Hematopoietic multipotent progenitor cell treated with erythropoietin and hydrocortisone succinate and interleukin-3 and kit ligand, for 4 days (in vitro differentiated cells): ENCODE data around the gene CHST1.
A peak's percentile ranks its signal among the peaks of the same experiment; 100 is the strongest.

Experiments
- DNase-seq: peaks from one replicate; pipeline ENCODE4 v3.0.0-alpha.2; 2015

CHST1 gene

DNA sequence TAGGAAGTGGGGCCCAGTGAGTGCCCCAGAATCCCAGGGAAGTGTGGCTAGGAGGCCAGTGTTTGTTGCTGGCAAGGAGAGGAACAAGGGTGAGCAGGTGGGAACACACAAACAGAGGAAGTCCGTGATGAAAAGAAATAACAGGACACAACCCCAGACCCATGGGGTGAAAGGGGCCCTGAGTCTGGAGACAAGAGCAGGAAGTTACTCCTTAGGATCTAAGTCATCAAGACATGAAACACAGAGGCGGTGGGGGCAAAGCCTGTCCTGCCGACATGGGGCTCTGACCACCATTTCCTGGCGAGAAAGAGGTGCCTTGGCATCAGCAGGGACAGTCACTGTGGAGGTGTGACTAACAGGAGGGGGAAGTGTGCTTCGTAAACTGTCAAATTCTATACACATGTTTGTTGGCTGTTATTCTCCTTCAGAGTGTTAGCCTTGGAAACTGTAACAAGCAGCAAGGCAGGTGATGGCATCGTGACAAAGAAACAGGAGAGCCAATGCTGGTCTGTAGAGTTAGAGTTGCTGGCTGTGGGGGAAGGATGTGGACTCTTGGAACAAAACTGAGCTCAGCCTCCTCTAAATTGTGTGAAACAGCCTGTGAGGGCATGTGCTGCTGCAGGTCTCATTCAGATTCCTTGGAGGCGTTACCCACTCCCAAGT is 21.7 kb downstream of the CHST1 start:
- DNase-seq = no peak

DNA sequence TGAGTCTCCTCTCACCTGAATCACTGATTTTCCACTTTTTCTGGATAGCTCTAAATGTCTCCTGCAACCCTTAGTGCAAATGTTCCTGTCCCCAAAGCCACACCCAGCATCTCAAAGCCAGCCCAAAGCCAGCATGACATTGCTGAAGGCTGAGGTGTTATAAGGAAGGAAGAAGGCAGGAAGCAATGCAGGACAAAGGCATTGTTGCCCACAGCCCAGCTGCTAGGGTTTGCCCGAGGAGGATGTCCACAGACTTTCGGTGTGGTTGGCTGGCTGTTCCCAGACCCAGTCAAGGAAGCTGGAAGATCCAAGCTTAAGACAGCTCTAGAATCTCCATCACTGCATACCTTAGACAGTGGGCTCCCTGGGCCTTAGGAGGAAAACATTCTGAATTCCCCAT is 23.5 kb downstream of the CHST1 start:
- DNase-seq = no peak

DNA sequence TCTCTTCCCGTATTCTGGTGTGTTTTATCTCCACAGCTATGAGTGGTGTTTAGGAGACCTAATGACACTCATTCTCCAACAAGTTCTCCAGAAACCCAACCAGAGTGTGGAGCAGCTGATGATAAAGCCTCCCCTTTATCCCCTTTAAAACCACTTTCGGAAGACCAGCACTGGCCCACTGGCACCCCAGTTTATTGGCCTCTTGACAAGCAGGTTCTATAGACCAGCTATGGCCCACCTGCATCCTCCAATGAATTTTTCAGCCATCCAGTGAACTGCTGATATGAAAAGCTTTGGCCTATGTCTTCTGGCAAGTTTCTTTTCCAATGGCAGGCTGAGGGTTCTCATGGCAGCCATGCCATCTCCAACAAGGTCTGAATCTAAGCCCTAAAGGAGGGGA is 27.4 kb downstream of the CHST1 start:
- no peak for DNase-seq

DNA sequence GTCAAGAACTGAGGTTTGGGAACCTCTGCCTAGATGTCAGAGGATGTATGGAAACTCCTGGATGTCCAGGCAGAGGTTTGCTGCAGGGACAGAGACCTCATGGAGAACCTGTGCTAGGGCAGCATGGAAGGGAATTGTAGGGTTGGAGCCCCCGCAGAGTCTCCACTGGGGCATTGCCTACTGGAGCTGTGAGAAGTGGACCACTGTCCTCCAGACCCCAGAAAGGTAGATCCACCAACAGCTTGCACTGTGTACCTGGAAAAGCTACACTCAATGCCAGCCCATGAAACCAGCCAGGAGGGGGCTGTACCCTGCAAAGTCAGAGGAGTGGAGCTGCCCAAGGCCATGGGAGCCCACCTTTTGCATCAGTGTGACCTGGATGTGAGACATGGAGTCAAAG is 29.5 kb downstream of the CHST1 start:
- no peak for DNase-seq

DNA sequence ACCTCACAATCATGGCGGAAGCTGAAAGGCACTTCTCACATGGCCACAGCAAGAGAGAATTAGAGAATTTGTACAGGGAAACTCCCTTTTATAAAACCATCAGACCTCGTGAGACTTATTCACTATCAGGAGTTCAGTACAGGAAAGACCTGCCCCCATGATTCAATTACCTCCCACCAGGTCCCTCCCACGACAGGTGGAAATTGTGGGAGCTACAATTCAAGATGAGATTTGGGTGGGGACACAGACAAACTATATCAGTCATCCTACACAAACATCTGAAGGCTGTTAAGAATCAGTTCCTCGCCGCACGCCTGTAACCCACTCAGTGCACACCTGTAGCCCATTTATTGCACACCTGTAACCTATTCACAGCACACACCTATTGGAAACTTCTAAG is 39.8 kb downstream of the CHST1 start:
- DNase-seq = no peak

DNA sequence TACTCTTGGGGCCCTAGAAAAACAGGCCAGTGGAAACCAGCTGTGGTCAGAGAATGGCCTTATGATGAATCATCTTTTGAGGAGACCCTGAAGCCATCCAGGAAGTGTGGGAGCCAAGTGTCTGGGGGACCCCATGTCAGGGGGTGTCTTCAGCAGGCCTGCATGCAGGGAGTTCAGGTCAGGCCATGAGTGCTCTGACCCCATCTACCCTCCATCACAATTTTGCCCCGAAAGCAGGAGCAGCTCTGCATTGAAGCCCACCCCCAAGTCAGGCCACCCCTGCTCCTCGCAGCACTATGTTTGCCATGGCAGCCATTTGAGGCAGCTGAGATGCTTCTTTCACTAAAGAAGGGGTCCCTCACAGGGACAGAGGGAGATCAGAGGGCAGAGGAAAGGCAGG is 41.3 kb downstream of the CHST1 start:
- no peak for DNase-seq

DNA sequence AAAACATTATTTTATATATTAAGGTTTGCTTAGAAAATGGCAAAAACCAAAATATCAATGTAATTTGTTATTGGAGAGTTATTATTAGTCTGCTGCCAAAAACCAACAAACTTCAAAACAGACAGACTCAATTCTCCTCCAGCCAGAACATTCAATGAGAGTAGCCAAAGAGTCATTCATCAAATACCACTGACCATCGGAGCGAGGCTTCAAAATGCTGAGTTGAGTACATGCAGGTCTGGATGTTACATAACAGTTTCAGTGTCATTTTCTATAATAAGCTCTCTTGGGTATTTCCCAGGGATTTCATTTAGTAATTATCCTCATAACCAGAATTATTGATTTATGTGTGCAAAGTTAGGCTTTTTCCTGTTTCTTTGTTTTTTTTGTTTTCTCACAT is 42.6 kb downstream of the CHST1 start:
- no peak for DNase-seq

DNA sequence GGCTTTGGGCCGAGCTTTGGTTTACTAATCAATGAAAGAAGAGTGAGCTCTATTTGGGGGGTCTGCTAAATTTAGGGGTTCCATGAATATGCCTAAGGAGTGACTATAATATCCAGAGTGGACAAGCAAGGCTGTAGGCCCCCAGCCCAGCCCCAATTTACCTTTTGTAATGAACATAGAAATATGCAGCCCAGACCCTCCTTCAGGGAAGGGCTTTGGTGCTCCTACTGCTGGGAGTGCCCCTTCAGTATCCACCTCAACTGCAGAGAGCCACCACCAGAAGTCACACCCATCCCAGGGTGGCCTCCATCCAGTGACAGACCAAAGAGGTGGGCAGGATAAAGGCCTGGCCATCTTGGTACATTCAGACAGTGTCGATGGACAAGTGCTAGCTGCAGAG is 43.1 kb downstream of the CHST1 start:
- DNase-seq = no peak

DNA sequence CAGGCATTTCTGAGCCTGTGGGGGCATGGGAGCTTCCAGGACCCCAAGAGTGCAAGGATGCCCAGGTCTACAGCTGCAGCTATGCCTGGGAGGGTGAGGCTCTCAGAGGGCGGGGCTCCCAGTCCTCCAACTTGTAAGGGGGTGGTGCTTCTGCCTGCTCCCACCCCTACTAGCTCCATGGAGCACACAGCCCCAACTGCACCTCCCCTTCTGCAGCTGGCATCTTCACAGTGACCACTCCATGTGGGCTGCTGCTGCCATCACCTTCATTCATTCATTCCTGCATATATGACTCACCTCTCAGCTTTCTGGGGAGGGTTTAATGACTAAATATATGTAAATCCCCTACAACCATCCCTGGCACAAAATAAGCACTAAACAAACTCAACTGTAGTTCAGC is 43.8 kb downstream of the CHST1 start:
- DNase-seq = no peak

DNA sequence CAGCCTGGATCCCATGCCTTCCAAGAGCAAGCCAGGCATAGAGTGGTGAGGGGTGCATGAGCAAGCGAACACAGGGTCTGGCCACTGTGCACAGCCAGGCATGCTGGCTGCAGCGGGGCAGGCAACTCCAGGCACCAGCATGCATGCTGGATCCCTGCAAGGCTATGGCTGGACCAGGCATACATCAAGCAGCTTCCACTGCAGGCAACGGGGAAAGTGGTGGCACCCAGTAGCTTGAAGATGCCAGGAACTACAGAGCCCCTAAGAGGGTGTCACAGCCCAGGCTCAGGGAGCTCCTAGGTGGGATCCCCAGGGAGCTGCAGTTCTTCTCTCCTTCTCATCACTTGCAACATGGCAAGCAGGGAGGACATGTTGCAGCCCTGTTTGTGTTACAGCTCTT is 45.2 kb downstream of the CHST1 start:
- no peak for DNase-seq

DNA sequence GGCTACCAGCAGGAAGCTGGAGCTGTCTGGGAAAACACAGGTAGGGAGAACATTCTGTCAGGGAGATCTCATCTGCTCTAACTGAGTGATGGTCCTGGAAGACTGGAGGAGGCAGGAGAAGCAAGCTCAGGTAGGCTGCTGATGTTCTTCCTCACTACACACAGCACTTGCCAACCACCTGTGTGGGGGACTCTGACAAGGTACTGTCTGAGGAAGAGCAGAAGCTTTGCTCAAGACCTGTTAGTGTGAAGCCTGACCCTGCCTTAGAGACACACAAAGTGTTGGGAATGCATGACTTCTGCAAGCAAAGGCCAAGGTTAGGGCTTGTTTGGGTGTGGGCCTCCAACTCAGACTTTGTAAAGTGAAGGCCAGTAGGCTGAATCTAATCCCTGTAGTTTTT is 46.5 kb downstream of the CHST1 start:
- no peak for DNase-seq

DNA sequence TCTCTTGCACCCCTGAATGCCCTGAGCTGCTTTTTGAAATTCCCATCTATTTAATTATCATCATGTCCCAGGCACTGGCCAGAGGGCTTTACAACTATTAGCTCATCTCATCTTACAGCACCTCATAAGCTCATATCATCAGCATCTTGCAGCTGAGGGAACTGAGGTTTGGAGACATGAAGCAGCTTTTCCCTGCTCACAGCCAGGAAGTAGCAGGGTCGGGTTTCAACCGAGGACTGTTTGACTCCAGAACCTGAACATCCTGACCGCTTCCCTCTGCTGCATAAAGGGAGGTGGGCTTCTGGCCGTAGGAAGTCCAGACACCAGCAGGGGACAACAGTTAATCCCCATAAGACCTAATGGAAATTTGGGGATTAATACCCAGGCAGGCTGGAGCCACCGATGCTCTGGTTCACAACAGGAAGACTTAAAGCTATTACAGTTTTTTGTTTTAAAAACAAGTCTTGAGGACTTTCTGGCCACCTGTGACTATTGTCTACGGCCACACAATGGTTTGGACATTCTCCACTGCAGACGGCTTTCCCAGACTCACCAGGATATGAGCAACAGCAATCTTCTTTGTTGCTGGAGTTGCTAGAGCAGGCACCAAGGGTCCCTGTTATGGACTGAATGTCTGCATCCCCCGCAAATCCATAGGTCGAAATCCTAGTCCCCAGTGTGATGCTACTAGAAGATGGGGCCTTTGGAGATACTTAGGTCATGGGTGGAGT is 47.4 kb downstream of the CHST1 start:
- DNase-seq = no peak

DNA sequence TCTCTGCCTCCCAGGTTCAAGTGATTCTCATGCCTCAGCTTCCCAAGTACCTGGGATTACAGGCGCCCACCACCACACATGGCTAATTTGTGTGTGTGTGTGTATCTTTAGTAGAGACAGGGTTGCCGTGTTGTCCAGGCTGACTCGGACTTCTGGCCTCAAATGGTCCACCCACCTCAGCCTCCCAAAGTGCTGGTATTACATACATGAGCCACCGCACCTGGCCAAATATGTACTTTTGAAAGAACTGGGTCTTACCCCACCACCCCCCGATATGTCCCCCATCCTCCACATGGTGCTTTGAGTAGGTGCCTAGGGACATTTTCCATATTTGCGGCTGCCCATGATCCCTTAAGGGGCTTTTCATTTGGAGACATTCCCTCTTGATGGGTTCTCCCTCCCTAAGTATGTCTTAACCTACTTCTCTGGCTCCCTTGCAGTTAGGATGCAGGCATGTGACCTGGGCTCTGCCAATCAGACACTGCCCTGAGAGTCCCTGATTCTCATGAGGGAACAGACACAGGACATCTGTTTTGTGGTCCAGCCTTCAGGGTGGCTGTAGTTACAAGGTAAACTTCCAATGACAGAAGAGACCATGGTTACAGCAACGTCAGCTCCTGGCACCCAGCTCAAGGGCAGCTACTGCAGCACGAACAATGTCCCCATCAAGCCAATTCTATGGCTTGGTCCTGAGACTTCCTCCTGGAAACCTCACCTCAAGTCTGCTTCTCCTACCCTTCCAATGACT is 48.4 kb downstream of the CHST1 start:
- no peak for DNase-seq

DNA sequence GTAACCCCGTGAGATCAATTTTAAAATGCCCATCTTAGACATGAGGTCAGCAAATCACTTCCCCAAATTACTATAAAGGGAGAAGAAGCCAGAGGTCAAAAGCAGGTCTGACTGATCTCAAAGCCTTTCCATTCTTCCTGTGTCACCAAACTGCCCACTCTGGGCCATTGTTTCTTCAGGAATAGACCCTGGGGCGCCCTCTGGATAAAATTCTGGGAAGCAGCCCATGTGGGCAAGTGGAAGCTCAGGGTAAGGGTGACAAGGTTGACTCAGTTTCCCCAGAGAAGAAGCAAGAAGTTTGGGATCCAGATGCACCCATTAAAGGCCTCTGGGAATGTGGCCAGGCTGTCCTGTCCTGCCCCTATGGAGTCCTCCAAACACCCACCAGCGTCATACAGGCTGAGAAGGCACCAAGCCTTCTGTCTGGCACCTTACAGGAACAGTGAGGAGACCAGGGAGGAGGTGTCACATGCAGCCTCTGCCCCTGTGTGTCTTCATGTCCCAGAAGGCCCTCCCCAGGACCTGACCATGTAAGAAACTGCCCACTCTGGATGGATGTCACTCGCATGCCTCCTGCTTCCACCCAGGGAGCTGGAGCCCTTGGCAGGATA is 50.1 kb downstream of the CHST1 start:
- no peak for DNase-seq

DNA sequence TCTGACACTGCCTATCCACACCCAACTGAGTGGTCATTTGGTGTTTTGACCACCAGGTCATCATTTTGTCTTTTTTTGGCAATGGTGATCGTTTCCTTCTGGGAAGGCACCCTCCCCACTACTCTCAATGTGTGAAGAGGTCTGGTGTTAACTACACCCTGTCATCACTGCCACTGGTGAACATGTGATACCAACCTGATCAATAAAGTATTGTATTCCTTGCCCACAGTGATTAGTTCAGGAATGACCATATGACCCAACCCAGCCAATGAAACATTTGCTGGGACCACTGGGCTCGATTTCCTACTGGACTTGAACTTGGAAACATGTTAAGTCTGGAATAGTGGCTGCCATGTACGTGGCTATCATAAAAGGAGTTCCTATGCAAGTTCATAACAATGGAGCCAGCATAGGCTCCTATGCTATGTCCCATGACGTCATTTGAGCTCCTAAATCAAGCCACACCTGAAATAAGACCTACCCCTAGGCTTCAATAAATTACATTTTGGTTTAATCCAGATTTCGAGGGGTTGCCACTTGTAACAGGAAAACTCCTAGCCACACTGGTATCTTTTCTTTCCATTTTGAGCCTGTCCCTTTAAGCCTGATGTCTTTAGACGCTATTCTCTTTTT is 51.1 kb downstream of the CHST1 start:
- no peak for DNase-seq

DNA sequence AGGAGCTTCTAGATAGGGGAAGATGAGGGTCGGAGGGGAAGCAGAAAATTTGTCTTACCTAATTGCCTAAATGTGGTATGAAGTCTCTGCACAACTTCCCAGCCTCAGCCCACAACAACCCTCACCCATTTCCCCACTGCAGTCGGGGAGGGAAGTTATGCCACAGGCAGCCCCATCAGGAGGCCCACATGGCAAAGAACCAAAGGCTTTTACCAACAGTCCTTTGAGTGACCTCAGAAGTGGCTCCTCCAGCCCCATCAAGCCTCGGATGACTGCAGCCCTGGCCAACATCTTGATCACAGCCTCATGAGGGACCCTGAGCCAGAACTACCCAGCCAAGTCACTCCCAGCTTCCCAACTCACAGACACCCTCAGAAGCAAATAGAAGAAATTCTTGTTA is 54.8 kb downstream of the CHST1 start:
- DNase-seq = peak; percentile 50

DNA sequence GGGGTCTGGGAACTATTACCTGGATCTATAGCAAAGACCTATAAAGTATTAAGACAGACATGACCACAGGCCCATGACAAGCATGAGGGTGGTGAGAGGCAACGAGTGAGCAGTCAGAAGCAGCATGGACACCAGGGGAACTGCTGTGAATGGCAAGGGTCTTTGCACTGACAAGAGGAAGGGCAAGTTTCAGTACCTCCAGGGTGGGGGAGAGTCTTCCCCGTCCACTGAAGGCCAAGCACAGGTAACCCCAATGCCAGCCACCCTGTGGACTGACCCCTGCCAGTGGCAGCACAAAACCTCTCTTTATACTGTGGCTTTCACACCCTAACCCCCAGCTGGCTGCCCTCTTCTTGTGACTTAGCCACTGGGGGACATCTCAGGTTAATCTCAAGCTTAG is 55.5 kb downstream of the CHST1 start:
- DNase-seq = no peak

DNA sequence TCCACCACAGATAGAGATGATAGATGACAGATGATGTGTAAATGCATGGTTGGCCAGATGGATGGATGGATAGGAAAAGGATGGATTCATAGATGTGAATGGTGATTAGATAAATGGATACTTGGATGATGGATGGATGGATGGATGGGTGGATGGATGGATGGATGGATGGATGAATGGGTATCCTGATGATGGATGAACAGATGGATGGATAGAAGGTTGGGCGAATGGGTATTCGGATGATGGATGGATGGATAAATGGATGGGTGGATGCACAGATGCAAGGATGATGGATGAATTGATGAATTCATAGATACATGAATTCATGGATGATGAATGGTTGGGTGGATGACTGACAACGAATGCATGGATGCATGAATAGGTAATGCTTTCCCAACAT is 56.1 kb downstream of the CHST1 start:
- DNase-seq = no peak

DNA sequence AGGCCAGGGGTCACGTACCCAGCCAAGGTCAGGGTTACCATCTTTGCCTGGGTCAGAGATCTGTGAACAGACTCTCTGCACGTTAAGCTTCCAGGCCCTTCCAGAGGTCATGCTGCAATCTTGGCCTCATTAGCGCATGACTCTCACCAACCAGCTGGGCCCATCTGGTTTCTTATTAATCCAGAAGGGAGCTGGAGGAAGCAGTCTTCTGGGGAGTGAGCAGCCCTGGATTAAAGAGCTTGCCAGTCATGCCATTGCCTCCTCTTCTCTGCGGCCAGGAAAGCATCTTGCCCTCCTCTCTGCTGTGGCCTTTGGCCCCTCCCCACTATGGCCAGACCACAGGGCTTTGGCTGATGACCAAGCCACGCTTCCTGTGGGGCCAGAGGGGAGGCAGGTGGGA is 57.4 kb downstream of the CHST1 start:
- peak; percentile 7 for DNase-seq

DNA sequence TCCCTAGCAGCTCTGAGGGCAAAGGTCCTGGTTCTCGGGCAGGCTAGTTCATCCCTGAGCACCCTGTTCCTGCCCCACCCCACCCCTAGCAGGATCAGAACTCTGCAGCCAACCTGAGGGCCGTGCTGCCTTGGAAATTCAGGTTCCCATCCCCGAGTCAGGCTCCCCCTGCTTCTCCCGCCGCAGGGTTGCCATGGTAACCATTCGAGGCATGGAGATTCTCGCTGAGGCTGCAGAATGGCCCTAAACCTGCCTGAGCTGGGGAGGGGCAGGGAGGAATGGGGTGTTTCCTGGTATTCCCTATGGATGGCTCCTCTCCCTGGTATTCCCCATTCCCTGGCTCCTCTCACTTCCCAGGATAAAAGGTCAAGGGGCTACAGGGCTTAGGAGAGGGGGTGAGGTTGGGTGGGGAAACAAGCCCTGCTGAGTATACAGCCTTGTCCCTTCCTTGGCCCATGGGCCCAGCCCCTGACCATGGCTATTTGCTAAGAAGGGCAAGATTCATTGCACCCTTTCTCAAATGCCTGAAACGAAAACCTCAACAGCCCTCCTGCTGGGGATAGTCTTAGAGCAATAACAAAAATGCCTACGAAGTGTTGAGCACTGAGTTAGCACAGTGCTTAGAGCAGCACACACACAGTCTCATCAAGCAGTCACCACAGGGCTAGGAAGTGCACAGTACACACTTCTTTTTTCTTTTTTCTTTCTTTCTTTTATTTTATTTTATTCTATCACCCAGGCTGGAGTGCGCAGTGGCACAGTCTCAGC is 58.7 kb downstream of the CHST1 start:
- peak; percentile 7 for DNase-seq

DNA sequence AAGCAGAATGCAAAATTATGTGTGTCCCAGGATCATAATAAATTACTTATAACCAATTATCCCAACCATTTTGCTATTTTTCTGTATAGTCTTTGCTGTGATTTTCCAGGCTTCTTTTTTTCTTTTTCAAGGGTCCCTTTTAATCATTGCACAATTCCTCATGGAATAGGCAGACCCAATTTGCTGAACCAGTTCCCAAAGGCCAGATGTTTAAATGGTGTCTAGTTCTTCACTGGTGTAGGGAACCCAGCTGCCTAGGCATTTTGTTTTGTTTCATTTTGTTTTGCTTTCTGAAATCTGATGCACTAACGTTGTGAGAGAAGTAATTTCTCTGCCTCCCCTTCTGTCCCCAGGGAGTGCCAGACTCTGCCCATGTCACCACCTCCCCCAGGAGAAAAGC is 60.4 kb downstream of the CHST1 start:
- DNase-seq = no peak

DNA sequence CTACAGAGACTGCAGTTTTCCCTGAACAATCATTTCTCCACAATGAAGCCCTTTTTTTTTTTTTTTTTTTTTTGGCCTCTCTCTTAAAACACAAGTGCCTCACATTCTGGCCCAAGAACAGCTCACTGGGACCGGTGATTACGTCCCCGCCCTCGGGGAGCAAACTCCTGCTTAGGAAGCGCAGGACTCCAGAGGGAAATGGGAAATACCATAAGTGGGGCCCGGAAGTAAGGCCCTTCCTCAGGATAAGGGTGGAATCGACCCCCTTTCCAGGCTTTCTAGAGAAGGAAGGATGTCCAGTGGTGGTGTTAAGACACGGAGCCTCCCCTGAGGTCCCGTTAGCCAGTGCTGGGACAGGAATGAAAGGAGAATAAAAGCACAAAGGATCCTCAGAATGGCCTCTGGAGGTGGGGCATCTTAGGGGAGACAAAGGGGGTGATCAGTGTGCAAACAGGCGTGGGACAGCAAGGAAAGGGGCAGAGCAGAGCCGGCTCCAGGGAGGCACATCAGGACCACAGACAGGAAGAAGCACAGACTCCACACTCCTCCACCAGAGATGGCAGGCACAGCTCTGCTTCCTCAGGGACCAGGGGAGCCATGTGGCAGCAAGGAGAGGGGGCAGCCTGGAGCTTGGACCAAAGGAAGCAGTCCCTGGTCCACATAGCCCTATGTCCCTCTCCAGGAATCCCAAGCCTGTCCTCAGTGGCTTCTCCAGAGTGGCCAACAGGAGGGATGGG is 61.3 kb downstream of the CHST1 start:
- DNase-seq = no peak
